Measurements from ENCODE around the gene MIGA1.

Gene MIGA1

GRCh38 chr1:77926561-77927357, 147.3 kb downstream of the MIGA1 start:
- no peak for DNase-seq

- no peak for DNase-seq
Measured at GRCh38 chr1:77927414-77927813, 148.0 kb downstream of the MIGA1 start.

All from NCI-H82 (cell line).